Measurements from ENCODE around the gene HPX.

HPX gene

DNA sequence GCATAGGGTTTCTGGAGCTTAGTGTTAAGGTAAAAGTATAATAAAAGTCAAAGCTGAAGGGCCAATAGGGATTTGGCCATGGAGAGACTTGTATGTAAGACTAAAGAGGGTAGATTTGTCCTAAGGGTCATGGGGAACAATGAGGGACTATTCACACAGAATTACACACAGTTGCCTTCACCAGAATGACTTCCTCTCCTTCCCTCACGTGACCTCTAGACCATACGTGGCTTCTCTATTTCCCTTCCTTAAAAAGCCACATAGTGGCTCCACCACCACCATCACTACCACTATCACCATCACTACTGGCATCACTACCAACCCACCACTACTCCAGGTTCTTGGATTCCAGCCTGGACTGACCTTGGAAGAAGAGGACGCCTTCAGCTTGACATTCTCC lies 2.8 kb downstream of the HPX start:
- Histone ChIP-seq H3K4me3 (ENCODE audit: low read depth, low read length) (no peak overlapping the region), H3K9ac (ENCODE audit: low read length) (no peak overlapping the region), H3K4me1 (ENCODE audit: control insufficient read depth, insufficient read depth, low read length) (peaks cover 9% of the 10 kb centered on the region; the same call in 1 of the 2 replicates), H3K9me3 (ENCODE audit: control insufficient read depth, insufficient read depth, low read depth, low read length) (no peaks in the 10 kb centered on the region), H3K27me3 (ENCODE audit: control insufficient read depth, insufficient read depth, low read length) (no peaks in the 10 kb centered on the region), H3K36me3 (ENCODE audit: control insufficient read depth, insufficient read depth, low read length) (no peaks in the 10 kb centered on the region), H3K27ac (ENCODE audit: low read depth, low read length) (no peak overlapping the region)

DNA sequence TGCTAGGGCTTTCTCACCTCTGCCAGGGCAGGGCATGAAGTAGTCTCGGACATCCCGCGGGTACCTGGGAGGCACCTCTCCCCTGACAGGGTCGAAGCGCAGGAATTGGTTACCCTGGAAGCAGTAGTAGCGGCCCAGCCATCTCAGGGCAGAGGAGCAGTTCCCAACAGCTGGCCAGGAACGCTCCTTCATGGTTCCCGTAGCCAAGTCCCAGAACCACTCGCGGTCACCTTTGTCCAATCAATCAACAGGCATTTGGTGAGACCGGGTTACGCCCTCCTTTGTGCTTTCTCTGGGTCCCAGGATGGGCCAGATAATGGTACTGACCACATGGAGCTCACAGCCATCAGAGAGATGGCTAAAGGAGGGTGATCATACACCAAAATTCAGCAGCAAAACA lies 3.4 kb downstream of the HPX start:
- H3K27me3 ChIP-seq (ENCODE audit: control insufficient read depth, insufficient read depth, low read length): no peaks in the 10 kb centered on the region
- peaks cover 9% of the 10 kb centered on the region; the same call in 1 of the 2 replicates for H3K4me1 ChIP-seq (ENCODE audit: control insufficient read depth, insufficient read depth, low read length)
- no peak overlapping the region for H3K27ac ChIP-seq (ENCODE audit: low read depth, low read length)
- no peak overlapping the region for H3K4me3 ChIP-seq (ENCODE audit: low read depth, low read length)
- no peaks in the 10 kb centered on the region for H3K9me3 ChIP-seq (ENCODE audit: control insufficient read depth, insufficient read depth, low read depth, low read length)
- H3K36me3 ChIP-seq (ENCODE audit: control insufficient read depth, insufficient read depth, low read length): no peaks in the 10 kb centered on the region
- H3K9ac ChIP-seq (ENCODE audit: low read length): no peak overlapping the region

DNA sequence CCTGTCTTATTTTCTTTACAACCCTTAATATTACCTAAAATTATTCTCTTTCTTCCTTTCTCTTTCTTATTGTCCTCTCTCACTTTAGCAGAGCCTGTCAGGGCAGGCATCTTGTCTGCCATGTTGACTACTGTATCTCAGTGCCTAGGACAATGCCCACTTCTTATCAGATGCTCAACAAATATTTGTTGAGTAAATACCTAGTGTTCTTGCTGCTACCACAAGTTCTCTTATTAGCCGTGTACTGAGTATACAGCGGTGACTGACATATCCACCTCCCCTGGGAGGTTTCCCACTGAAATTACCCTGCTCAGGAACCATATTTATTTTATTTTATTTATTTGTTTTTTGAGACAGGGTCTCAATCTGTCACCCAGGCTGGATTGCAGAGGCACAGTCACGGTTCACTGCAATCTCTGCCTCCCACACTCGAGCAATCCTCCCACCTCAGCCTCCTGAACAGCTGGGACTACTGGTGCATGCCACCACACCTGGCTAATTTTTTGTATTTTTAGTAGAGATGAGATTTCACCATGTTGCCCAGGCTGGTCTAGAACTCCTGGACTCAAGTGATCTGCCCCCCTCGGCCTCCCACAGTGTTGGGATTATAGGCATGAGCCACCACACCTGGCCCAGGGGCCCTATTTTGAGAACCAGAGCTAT lies 6.7 kb downstream of the HPX start:
- no peaks in the 10 kb centered on the region for H3K9me3 ChIP-seq (ENCODE audit: control insufficient read depth, insufficient read depth, low read depth, low read length)
- no peak overlapping the region for H3K4me3 ChIP-seq (ENCODE audit: low read depth, low read length)
- H3K27ac ChIP-seq (ENCODE audit: low read depth, low read length): no peak overlapping the region
- H3K27me3 ChIP-seq (ENCODE audit: control insufficient read depth, insufficient read depth, low read length): no peaks in the 10 kb centered on the region
- no peaks in the 10 kb centered on the region for H3K36me3 ChIP-seq (ENCODE audit: control insufficient read depth, insufficient read depth, low read length)
- H3K4me1 ChIP-seq (ENCODE audit: control insufficient read depth, insufficient read depth, low read length): no peaks in the 10 kb centered on the region
- no peak overlapping the region for H3K9ac ChIP-seq (ENCODE audit: low read length)

DNA sequence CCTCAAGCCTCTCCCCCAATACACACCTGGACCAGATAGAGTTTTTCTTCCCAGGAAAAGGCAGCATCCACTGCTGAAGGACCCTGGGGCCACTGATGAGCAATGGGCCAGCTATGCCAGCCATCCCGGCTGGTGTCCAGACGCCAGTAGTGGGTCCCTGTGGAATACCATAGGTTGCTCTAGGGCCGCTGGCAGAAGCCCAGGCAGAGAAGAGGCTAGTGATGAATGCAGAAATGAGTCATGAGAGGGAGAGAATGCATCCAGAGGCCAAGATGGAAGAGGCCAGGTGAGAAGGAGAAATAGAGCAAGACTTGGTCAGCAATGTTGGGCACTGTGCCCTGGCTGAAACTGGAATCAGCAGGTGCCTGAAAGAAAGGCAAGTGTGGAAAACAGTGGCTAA lies 8.9 kb downstream of the HPX start:
- Histone ChIP-seq H3K4me3 (ENCODE audit: low read depth, low read length) (no peak overlapping the region), H3K27ac (ENCODE audit: low read depth, low read length) (no peak overlapping the region), H3K9me3 (ENCODE audit: control insufficient read depth, insufficient read depth, low read depth, low read length) (no peaks in the 10 kb centered on the region), H3K9ac (ENCODE audit: low read length) (no peak overlapping the region), H3K36me3 (ENCODE audit: control insufficient read depth, insufficient read depth, low read length) (no peaks in the 10 kb centered on the region), H3K27me3 (ENCODE audit: control insufficient read depth, insufficient read depth, low read length) (no peaks in the 10 kb centered on the region), H3K4me1 (ENCODE audit: control insufficient read depth, insufficient read depth, low read length) (0 out of 2 replicates have a peak, but pooled peaks cover 4% of the 10 kb centered on the region)

DNA sequence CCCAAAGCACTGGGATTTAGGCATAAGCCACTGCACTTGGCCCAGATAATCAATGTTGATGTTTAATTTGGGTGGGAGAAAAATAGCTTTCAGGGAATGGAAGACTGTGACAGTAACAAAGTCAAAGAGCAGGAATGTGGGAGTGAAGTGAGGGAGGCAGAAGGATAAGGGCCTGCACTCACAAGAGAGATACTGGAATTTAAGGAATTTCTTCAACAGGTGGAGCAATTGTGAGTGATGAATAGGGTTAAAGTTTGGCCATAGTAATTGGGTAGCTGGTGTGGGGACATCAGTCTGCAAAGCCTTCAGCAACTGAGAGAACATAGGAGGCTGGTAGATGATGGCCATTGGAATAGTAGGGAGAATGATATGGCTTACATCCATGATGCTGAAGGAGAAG lies 13.3 kb downstream of the HPX start:
- no peak overlapping the region for H3K27ac ChIP-seq (ENCODE audit: low read depth, low read length)
- H3K27me3 ChIP-seq (ENCODE audit: control insufficient read depth, insufficient read depth, low read length): peaks cover 19% of the 10 kb centered on the region; the same call in 1 of the 2 replicates
- no peaks in the 10 kb centered on the region for H3K36me3 ChIP-seq (ENCODE audit: control insufficient read depth, insufficient read depth, low read length)
- no peak overlapping the region for H3K4me3 ChIP-seq (ENCODE audit: low read depth, low read length)
- no peak overlapping the region for H3K9ac ChIP-seq (ENCODE audit: low read length)
- no peaks in the 10 kb centered on the region for H3K9me3 ChIP-seq (ENCODE audit: control insufficient read depth, insufficient read depth, low read depth, low read length)
- H3K4me1 ChIP-seq (ENCODE audit: control insufficient read depth, insufficient read depth, low read length): 0 out of 2 replicates have a peak, but pooled peaks cover 4% of the 10 kb centered on the region

DNA sequence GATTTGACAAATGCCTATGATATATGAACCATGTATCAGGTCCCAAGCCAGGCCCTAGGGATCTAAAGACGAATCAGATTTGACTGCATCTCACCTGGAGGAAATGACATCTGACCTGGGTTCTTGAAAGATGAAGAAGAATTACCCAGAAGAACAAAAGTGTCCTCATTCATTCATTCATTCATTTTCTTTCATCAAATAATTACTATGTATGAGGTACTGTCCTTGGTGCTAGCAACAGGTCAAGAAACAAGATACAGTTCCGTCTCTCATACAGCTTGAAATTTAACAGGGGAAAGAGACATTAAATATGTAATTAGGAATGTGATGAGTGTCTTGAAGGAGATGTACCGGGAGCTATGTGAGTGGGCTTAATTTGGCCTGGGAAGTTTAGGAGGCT lies 20.1 kb downstream of the HPX start:
- H3K9me3 ChIP-seq (ENCODE audit: control insufficient read depth, insufficient read depth, low read depth, low read length): no peaks in the 10 kb centered on the region
- 0 out of 2 replicates have a peak, but pooled peaks cover 3% of the 10 kb centered on the region for H3K4me1 ChIP-seq (ENCODE audit: control insufficient read depth, insufficient read depth, low read length)
- peaks cover 39% of the 10 kb centered on the region for H3K27me3 ChIP-seq (ENCODE audit: control insufficient read depth, insufficient read depth, low read length)
- no peak overlapping the region for H3K9ac ChIP-seq (ENCODE audit: low read length)
- no peak overlapping the region for H3K27ac ChIP-seq (ENCODE audit: low read depth, low read length)
- no peak overlapping the region for H3K4me3 ChIP-seq (ENCODE audit: low read depth, low read length)
- H3K36me3 ChIP-seq (ENCODE audit: control insufficient read depth, insufficient read depth, low read length): no peaks in the 10 kb centered on the region

DNA sequence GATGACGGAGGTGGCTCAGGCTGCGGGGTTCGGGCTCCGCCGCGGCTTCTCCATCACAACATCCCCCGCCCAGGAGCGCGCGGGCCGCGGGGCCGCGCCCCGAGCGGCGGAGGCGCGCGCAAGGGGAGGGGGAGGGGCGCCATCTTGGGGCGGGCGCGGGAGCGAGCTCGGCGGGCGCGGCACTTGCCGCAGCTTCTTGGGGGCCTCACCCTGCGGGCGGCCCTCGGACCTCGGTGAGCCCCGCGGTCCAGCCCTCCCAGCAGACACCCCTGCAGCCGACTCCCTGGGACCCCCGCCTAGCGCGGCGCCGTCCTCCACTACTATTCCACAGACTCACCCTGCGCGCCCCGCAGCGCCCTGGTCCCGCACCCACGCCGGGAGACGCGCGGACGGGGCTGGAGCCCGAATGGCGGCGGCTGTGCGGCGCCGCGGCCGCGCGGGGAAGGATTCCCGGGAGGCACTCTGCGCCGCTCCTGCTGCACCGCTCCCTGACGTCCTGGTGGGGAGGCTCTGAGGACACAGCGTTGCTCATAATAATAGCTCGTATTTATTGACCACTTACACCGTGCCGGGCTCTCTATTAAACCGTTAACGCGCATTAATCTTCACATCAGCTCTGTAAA lies 21.7 kb downstream of the HPX start, which contains the start of gene APBB1:
APBB1 (minus strand) TSS at position 86 of the 623 bp plus-strand sequence. CDS start 7,747 bp downstream, outside the sequence.
- peak within 1 kb of the TSS; percentile 82 for H3K4me3 ChIP-seq (ENCODE audit: low read depth, low read length)
- no peaks in the 10 kb centered on the region for H3K36me3 ChIP-seq (ENCODE audit: control insufficient read depth, insufficient read depth, low read length)
- H3K27ac ChIP-seq (ENCODE audit: low read depth, low read length): no peak within 1 kb of the TSS
- H3K9me3 ChIP-seq (ENCODE audit: control insufficient read depth, insufficient read depth, low read depth, low read length): no peaks in the 10 kb centered on the region
- H3K9ac ChIP-seq (ENCODE audit: low read length): peak within 1 kb of the TSS; percentile 64
- H3K4me1 ChIP-seq (ENCODE audit: control insufficient read depth, insufficient read depth, low read length): 0 out of 2 replicates have a peak, but pooled peaks cover 3% of the 10 kb centered on the region
- peaks cover 36% of the 10 kb centered on the region for H3K27me3 ChIP-seq (ENCODE audit: control insufficient read depth, insufficient read depth, low read length)

DNA sequence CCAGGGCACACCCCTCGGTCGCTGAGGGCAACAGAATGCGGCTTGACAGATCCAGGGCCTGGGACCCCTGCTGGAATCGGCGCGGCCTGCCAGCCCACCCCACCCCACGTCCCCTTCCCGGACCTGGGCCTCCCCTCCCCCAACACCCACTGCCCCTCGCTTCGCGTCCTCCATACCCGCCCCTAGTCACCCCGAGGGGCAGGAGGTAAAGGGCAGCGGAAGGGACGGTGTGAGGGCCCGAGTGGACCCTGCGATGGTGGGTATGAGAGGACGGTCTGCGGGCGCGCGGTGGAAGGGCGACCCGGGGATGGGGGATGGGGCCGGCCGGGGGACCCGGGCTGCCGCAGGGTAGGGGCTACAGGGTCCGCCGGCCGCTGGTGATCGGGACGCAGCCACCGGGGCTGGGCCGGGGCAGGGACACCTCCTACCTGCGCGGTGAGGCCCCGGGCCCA lies 22.2 kb downstream of the HPX start:
- H3K9ac ChIP-seq (ENCODE audit: low read length): no peak overlapping the region
- 0 out of 2 replicates have a peak, but pooled peaks cover 3% of the 10 kb centered on the region for H3K4me1 ChIP-seq (ENCODE audit: control insufficient read depth, insufficient read depth, low read length)
- H3K4me3 ChIP-seq (ENCODE audit: low read depth, low read length): peak overlapping the region; percentile 82
- H3K36me3 ChIP-seq (ENCODE audit: control insufficient read depth, insufficient read depth, low read length): no peaks in the 10 kb centered on the region
- no peaks in the 10 kb centered on the region for H3K9me3 ChIP-seq (ENCODE audit: control insufficient read depth, insufficient read depth, low read depth, low read length)
- H3K27me3 ChIP-seq (ENCODE audit: control insufficient read depth, insufficient read depth, low read length): peaks cover 31% of the 10 kb centered on the region
- H3K27ac ChIP-seq (ENCODE audit: low read depth, low read length): no peak overlapping the region

DNA sequence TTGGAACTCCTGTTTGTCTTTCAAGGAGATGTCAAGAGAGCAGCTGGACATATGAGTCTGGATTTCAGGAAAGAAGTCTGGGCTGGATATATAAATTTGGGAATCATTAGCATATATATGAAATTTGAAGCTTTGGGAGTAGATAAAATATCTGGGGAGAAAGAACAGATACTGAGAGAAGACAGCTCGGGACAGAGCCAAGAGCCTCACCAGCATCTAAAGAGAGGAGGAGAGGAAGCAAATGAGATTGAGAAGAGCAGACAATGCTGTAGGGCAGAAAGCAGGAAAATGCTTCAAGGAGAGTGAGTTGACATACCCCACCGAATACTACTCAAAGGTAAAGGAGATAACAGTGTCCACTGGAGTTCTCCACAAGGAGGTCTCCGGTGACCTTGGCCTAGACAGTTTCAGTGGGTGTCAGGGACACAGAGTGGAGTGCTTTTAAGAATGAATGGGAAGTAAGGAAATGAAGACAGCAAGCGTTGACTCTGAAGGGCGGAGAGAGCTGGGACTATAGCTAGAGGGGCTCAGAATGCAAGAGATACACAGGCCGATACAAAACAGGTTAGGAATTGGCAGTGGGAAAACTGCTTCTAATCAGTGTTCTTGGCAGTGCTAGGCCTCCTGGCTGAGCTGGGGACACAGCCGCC lies 22.8 kb downstream of the HPX start:
- 0 out of 2 replicates have a peak, but pooled peaks cover 3% of the 10 kb centered on the region for H3K4me1 ChIP-seq (ENCODE audit: control insufficient read depth, insufficient read depth, low read length)
- H3K27ac ChIP-seq (ENCODE audit: low read depth, low read length): no peak overlapping the region
- no peaks in the 10 kb centered on the region for H3K9me3 ChIP-seq (ENCODE audit: control insufficient read depth, insufficient read depth, low read depth, low read length)
- H3K36me3 ChIP-seq (ENCODE audit: control insufficient read depth, insufficient read depth, low read length): no peaks in the 10 kb centered on the region
- no peak overlapping the region for H3K9ac ChIP-seq (ENCODE audit: low read length)
- H3K4me3 ChIP-seq (ENCODE audit: low read depth, low read length): peak overlapping the region; percentile 82
- peaks cover 25% of the 10 kb centered on the region for H3K27me3 ChIP-seq (ENCODE audit: control insufficient read depth, insufficient read depth, low read length)

DNA sequence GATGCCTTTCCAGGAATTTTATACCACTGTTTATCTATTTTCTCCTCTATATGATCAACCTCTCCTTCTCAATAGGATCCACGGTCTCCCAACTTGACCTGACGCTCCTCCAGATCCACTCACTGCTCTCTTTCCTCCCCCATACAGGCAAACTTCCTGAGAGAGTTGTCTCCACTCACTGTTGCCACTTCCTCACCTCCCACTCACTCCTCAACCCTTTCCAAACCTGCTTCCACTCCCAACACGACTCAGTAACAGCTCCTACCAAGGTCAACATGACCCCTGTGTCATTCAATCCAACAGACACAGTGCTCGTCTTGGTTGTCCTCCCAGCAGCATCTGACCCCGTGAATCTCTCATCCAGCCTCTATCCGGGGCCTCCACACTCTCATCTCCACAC lies 25.0 kb downstream of the HPX start:
- Histone ChIP-seq H3K27me3 (ENCODE audit: control insufficient read depth, insufficient read depth, low read length) (peaks cover 17% of the 10 kb centered on the region), H3K36me3 (ENCODE audit: control insufficient read depth, insufficient read depth, low read length) (no peaks in the 10 kb centered on the region), H3K4me3 (ENCODE audit: low read depth, low read length) (no peak overlapping the region), H3K9me3 (ENCODE audit: control insufficient read depth, insufficient read depth, low read depth, low read length) (no peaks in the 10 kb centered on the region), H3K9ac (ENCODE audit: low read length) (no peak overlapping the region), H3K27ac (ENCODE audit: low read depth, low read length) (no peak overlapping the region), H3K4me1 (ENCODE audit: control insufficient read depth, insufficient read depth, low read length) (0 out of 2 replicates have a peak, but pooled peaks cover 3% of the 10 kb centered on the region)

DNA sequence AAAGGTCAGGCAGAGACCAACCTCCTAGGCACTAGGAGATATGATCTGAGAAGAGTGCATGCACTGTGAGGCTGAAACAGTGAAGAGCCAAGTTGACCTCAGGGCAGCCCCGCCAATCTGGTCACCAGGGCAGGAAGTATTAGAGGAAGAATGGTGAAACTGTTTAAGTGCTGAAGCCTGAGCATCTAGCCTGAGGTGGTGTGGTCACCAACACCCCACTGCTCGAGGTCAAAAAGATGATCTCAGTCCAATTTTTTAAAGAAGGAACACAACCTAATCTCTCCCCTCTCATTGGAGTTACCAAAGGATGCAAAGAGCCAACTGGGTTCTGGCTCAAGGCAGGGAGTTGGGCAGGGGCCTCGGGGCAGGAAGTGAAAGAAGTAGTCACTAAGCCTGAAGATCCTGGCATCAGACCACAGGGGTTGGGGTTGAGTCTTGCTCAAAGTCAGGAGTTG lies 25.9 kb downstream of the HPX start:
- H3K27ac ChIP-seq (ENCODE audit: low read depth, low read length): no peak overlapping the region
- H3K4me3 ChIP-seq (ENCODE audit: low read depth, low read length): no peak overlapping the region
- peaks cover 4% of the 10 kb centered on the region; the same call in 1 of the 2 replicates for H3K36me3 ChIP-seq (ENCODE audit: control insufficient read depth, insufficient read depth, low read length)
- 0 out of 2 replicates have a peak, but pooled peaks cover 3% of the 10 kb centered on the region for H3K4me1 ChIP-seq (ENCODE audit: control insufficient read depth, insufficient read depth, low read length)
- peaks cover 8% of the 10 kb centered on the region for H3K27me3 ChIP-seq (ENCODE audit: control insufficient read depth, insufficient read depth, low read length)
- no peak overlapping the region for H3K9ac ChIP-seq (ENCODE audit: low read length)
- H3K9me3 ChIP-seq (ENCODE audit: control insufficient read depth, insufficient read depth, low read depth, low read length): no peaks in the 10 kb centered on the region

Data from HUES6 (cell line).